ENCODE results near the gene NFE2L3.
A peak's percentile ranks its signal among the peaks of the same experiment; 100 is the strongest.
"Not testable (repeated sequence)": the region's sequence is repeated elsewhere in the genome, so short reads cannot be mapped to it uniquely, and the experiment has no call there.

The NFE2L3 gene

DNA sequence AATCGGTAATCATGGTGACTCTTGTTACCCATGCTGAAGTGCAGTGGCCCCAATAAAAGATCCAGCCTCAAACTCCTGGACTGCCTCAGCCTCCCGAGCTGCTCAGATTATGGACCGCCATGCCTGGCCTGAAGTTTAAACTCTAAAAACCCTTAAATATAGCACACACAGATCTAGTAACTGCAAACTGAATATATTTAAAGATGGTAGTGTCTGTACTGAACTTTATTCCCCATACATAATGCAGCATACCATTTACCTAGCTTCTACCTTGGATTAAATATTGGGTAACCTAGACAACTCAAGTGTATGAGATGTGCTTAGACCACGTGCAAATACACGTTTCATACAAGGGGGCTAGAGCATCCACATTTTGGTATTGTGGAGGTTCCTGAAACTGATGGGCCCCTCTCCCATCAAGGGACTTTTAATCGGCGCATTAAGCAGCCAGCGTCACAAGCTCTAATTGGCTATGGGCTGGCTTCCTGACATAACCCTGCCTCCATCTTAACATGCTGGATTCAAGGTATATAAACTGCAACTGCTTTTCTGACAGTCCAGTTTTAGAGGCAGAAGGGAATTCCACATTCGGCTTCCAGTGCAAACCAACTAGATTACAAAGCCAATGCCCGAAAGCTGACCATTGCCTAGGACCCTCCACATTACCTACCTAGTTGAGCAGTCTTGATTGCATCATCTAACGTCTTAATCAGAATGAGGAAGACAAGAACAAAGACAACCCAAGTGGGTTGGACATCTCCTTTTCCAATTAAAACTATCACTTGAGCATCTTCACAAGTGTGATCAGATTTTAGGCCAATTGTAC lies 35.6 kb downstream of the NFE2L3 start:
- DNase-seq = peak; percentile 85

DNA sequence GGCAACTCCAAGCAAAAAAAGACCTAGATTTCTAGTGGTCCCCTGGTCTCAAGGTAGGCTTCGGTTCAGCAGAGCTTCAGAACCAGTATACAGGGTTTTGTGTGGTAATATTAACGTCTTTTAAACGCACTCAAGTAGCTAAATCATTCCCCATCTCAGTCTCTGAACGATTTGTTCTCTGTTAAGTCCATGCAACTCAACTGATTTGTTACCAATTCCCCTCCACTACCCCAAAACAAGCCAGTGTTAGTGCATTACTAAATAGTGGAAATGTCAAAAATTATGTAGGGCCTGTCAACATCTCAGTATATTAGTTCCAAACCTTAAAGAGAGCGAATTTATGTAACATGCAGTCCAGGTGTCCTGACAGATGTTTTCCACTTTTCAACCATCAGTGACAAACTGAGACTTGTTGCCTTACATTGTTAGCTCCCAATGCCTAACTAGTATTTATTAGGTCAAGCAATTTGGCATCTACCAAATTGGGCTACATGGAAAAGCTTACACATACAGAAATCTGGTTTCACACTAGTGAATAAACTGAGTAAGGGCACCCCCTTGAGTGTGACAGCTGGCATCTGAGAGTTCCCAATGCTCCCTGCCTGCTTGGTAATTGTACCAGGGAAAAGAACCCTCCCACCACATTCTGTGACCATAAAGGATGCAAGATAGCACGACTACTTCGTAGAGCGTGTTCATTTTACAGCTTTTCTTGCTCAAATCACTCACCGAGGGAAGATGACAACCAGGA lies 36.4 kb downstream of the NFE2L3 start:
- DNase-seq = peak; percentile 69

DNA sequence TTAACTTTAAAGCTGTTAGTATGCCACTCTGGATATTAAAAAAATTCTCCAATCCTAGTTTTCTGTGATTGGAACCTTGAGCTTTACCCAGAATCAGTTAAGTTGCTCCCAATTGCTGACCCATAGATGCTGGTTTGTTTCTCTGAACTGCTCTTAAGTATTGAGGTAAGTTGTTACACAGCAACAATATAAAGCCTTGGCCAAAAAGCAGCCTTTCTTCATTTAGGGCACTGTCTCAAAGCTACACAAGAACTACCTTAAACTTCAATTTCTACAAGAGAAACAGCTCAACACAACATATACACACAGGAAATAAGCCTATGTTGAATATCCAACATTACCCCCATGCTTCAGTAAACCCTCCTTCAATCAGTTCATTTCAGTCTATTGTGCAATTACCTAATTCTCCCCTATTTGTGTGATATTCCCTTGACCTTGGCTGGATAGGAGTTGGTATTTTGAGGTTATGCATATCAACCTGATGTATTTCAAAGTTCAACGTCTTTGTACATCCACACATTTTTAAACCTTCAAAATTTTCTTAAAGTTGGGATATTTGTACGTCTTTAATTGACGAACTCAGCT lies 37.1 kb downstream of the NFE2L3 start:
- peak; percentile 61 for DNase-seq

DNA sequence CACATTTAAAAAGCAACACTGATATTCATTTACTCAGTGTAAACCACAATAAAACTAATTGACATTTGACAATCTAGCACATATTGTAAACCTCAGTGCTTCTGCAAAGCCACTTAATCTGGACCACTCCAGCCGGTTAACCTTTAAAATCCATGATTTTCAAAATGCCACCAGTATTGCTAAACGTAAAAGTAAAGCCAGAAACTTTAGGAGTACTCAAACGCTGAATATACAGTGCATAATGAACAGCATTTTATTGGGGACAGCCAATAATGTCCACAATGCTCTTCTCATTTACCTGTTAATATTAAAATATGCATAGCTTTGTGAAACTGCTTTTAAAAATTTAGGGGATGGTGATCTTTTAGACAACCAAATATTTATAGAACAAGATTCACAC lies 37.7 kb downstream of the NFE2L3 start:
- no peak for DNase-seq

DNA sequence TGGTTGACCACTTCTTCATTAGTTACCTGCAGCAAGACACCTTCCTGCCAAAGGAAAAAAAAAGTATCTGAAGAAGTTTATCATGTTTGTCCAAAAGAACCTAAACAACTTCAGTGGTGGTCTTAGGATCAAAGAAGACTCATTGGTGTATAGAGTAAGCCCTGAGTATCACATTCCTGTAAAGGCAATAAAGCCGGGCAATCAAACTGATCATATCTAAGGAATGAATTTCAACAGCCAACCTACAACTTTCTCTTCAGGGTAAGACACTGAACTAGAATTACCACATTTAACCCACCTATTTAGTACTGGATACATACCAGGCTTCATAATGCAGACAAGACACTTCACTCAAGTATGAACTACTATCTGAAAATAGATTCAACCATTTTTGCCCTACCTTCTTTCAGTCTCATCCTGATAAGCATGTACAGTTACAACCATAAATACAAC lies 38.4 kb downstream of the NFE2L3 start:
- DNase-seq = no peak

DNA sequence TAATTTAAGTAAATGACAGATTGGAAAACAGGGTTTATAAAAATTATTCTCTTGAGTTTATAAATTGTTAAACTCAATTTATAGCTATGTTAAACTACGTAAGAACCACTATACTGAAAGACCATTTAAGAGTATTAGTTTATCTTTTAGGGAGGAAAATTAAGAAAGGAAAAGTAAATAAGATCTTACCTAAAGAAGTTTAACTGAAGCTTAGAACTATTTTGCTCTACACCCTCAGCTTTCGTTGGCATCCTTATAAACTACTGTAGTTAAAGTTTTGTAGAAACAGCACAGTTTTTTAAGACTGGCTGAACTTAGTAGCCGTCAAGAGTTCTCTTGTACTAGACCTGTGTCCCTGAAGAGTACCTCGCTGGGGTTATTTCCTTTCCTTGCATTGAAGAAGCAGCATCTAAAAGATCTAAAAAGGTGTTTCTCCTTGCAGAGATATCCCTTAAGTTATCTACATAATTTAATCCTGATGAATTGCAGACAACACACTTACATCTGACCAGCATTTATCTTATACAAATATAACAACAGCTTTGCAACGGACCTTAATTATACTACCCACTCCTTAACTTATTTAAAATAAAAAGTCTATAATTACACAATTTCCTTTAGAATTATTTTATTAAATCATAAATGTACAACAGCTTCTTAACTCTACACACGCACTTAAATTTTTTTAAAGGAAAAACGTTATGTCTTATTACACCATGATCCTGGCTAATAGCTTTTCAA lies 39.4 kb downstream of the NFE2L3 start:
- DNase-seq = no peak

DNA sequence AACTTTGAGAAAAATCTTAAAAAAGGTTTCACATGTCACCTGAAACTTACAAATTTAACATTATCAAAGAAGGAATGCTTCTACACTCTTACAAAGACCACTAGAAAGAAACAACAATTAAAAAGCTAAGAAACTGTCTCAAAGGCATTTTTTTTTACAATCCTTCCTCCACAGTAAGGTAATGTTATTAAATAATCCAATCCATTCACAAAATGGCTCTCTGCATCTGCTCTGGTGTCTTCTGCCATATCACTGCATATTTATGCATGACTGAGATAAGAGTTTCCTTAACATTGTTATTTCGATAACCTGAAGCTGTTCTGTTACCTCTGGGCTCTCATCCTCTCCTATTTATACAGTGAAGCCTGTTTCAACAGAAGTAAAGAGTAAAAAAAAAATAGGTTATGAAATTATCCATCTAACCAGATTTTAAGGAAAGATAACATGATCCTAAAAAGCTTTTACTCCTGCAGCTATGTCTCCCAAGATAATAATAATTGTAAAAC lies 40.0 kb downstream of the NFE2L3 start:
- no peak for DNase-seq

DNA sequence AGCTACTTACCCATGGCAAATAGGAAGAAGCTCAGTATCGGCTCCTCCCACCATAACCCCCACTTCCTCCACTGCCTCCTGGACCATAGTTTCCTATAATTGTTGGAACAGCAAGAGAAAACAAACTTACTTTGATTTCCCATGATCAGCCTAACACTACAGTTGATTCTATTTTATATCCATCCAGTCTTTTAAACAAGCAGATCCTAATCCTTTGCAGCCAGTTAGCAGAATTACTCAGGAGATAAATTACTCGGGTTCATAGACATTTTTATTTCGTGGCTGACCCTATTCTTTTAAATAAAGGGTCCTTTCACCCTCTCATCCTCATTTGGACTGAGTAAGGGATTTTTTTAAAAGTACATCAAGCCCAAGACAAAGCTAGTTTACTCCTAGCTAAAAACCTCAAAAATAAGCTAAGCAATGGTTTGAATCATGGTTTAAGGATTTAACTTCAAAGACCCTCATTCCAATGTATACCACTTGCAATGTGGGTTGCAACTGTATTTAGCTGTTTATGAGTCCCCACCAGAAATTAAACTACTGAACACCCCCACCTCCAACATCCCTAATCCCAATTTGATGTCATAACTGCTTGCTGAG lies 40.6 kb downstream of the NFE2L3 start:
- no peak for DNase-seq

DNA sequence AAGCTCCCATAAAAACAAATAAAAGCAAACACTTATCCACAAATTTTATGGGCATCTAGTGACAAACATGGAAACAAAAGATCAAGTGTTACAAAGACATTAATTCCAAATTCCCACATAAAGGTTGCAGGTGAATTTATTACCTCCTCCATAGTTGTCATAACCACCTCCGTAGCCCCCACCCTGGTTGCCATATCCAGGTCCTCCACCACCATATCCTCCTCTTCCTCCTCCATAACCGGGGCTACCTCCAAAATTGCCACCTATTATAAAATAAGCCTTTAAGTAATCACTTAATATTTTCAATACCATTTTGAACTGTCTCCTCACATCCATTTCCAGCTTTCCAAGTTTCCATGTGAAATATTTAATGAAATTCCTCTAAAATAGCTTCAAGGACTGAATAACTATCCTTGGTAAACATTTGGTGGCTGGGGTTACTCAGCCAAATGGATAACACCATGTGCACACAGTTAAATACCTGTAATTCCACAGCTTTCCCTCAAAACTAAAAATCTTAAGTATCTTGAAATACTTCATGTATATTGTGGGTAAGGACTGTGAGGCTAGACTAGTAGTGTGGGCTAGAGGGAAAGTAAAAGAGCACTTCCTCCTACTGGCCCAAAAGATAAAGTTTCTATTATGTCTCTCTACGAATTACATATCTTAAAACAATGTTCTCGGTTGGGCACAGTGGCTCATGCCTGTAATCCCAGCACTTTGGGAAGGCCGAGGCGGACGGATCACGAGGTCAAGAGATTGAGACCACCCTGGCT lies 41.6 kb downstream of the NFE2L3 start:
- no peak for DNase-seq

DNA sequence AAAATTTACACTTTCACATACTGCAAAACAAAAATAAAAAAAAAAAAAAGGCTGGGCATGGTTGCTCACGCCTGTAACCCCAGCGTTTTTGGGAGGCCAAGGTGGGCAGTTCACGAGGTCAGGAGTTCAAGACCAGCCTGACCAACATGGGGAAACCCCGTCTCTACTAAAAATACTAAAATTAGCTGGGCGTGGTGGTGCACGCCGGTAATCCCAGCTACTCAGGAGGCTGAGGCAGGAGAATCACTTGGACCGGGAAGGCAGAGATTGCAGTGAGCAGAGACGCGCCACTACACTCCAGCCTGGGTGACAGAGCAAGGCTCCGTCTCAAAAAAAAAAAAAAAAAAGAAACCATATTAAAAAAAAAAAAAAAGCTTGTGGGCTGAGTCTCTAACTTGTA lies 42.8 kb downstream of the NFE2L3 start:
- DNase-seq = not testable (repeated sequence)

DNA sequence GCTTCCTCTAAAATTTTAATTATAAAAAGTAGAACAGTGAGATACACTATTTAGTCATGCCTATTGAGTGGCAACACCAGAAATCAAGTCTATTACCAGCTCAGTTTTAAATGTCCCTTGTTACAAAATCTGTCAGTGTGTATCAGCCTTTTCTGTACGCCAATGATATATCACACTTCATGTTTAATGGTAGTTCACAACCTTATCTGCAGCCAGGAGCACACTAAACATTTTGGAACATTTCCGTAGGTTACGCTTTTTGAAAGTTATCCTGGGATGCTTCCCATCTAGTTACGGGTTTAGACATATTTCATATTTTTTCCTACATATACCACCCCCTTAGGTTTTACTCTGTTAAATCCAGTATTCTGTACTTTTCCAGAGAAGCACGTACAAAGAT lies 43.2 kb downstream of the NFE2L3 start:
- DNase-seq = no peak

DNA sequence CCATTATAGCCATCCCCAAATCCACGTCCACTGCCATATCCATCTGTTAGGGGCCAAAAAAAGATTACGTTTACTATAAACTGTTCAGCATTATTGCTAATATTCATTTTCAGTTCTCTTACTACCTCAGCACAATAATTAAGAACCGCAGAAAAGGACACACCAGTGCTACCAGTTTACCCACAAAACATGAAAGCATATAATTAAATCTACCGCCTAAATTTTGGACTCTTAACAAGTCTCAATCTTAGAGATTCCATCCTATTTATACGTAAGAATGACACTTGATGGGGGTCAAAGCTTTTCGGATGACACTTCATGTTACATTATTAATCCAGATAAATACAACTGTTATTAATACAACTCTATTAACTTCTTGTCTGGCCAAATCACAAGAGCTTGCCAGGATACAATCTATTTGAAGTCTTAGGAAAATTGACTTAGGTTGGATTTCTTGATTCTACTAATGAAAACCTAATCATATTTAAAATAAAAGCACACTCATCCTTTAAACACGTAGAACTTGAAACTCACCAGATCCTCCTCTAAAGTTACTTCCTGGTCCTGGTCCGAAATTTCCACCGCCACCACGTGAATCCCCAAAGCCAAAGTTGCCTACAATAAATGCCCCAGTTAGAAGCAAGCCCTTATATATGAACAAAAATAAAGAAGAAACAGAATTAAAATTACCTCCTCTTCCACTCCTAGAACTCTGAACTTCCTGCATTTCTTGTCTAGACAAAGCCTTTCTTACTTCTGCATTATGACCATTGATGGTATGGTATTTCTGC lies 44.1 kb downstream of the NFE2L3 start:
- no peak for DNase-seq

DNA sequence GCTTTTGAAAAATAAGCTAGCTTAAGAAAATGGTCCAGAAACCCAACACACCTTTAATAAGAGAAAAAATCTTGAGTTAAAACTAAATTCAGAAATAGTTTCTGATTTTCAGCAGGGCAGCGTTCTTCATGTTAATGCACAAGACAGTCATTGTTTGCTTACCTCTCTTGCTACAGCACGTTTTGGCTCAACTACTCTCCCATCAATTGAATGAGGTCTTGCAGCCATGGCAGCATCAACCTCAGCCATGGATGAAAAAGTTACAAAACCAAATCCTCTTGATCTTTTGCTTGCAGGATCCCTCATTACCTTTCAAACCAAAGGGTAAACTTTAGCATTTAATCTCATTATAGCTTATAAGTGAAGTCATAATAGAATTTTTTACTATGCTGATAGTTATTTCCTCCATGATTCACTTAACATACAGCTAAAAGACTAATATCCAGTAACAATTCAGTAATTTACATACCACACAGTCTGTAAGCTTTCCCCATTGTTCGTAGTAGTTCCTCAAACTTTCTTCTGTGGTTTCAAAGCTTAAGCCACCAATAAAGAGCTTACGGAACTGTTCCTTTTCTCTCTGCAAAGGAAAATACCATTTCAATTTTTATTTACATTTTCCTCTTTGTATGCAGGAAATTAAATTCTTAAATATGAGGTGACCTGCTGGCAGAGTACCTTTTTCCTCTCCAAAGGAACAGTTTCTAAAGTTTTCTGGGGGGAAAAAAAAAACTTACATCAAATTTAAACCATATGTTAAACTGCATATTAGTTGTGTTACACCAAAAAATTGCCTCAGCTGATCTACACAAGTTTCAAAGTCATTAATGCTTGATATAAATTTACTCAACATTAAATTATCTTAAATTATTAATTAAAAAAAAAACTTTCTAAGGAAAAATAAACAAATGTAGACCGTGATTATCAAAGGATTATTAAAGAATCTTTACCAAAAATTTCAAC lies 45.4 kb downstream of the NFE2L3 start:
- DNase-seq = no peak

DNA sequence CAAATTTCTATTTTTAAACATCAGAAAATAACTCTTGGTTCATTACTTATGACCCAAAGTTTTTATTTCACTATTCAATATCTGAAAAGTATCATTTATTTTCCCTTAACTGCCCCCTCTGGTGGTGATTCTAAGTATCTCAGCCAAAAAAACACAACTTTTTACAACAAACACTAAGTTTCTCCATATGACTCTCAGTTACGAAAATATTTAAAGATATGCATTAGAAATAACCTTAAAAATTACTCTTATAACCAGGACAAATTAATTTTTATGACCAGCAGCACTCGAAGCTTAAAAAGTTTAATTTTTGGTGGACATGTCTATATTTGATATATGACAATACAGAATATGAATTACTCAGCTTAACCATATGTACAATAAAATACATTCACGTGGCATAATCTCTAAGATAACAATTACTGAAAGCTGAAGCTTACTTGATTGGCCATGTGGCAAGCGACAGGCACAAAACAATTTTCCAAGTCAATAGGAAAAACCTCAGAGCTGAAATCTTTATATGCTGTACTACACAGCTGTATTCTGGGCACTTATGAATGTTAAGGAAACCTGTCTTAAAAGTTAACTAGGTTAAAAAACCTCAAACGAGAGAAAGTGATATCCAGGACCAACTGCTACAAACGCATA lies 46.3 kb downstream of the NFE2L3 start:
- DNase-seq = no peak

DNA sequence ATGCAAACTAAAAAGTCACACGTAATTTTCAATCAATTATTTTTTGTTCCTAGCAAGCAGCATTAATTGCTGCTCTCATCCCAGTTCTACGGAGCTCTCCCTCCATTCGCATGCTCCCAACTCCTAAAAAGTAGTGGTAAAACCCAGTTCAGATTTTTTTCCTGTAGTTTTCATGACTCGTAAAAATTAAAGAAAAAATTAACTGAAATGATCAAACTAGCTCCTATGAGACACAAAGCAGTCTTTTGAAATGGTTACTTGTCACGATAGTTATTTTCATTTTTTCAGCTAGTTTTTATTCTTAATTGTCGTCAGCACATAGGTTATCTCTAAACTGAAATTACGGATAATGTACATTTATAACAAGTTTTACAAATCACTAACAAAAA lies 46.8 kb downstream of the NFE2L3 start:
- DNase-seq = peak; percentile 46

DNA sequence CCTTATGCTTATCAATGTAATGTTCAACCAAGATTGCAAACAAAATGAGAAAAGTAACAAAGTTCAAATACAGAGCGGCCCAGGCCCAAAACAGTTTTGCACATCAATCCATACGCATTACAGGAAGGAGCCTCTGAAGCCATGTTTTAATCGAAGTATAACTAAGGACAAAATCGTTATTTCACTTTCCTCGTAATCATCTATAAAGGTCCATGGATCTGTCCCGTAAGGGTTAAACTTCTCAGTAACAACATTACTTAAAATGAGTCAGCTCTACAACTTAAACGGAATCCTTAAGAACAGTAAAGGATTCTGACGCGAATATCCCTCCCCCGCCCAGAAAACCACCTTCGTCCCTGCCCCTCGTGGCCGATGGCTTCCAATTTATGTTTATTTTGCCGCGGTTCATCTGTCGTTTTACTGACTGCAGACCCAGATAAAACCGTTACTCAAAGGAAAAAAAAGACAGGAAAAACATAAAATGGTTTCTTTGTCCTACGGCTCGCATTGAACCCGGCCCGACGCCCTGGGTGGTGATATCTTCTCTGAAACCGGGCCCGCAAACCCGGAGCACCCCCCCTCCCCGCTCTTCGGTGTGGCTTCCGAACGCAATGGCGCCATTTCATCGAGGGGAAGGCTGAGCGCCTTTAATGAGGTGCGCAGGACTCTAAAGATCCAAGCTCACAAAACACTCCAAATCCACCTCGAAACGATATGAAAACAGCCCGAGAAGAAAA lies 47.5 kb downstream of the NFE2L3 start:
- DNase-seq = peak; percentile 82

DNA sequence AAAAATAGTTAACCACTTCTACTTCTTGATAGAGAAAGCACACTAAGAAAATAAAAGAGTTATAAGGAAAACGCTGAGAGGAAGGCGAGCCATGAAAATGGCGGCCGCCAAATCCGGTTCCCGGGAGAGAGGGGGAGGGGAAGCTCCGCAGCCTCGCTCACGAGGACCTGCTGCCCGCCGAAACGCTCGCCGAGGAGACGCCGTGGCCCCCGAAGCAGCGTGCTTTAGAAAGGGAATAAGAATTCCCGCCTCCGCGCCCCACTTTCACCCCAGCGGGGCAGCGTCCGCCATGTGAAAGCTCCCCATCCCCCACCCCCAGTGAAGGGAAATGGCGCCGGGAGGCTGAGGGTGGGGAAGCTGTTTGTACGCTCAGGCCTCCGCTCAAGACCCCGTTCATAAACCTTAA lies 48.0 kb downstream of the NFE2L3 start:
- DNase-seq = peak; percentile 84

Measured in NCI-H82 (cell line).